ENCODE results near the gene SCAF11. TPM values are rescaled to one million over a fixed set of nuclear protein-coding genes. Genes with fewer than 3 reads are reported as not detected.

Gene SCAF11
- total and polyA plus RNA-seq, 9 donors, result 30.8 to 149 (median 94.1) TPM

GRCh38 chr12:45962553-45963325 lies 27.6 kb downstream of the SCAF11 start:
- H3K27ac ChIP-seq, result no peak overlapping the region
- DNase-seq, result no peak
- H3K4me1 ChIP-seq (ENCODE audit: insufficient read depth), result no peaks in the 10 kb centered on the region
- no peaks in the 10 kb centered on the region for H3K27me3 ChIP-seq
- TF ChIP-seq EP300 (IDR thresholded peaks at IDR 0.05) (no peak), POLR2A (IDR thresholded peaks at IDR 0.05) (no peak), CTCF (IDR thresholded peaks at IDR 0.05) (no peak)
- no peaks in the 10 kb centered on the region for H3K9me3 ChIP-seq
- H3K4me3 ChIP-seq, result no peak overlapping the region
- 93 to 96% (median 95%) methylated on average over 4 of the region's 4 CpGs for WGBS, 3 donors
- no peaks in the 10 kb centered on the region for H3K36me3 ChIP-seq
- intact Hi-C loops (cut with DNase I), result no loop called here

GRCh38 chr12:45959728-45960127 lies 30.6 kb downstream of the SCAF11 start:
- no peak overlapping the region for H3K27ac ChIP-seq
- intact Hi-C loops (cut with DNase I), result no loop called here

GRCh38 chr12:45959025-45959424 lies 31.3 kb downstream of the SCAF11 start:
- WGBS, 3 donors, result 91 to 94% (median 94%) methylated on average over 5 of the region's 5 CpGs
- TF ChIP-seq EP300 (IDR thresholded peaks at IDR 0.05) (no peak), CTCF (IDR thresholded peaks at IDR 0.05) (no peak), POLR2A (IDR thresholded peaks at IDR 0.05) (no peak)
- Histone ChIP-seq H3K9me3 (no peaks in the 10 kb centered on the region), H3K36me3 (no peaks in the 10 kb centered on the region), H3K4me3 (no peak overlapping the region), H3K27me3 (no peaks in the 10 kb centered on the region), H3K4me1 (ENCODE audit: insufficient read depth) (no peaks in the 10 kb centered on the region), H3K27ac (no peak overlapping the region)
- intact Hi-C loops (cut with DNase I), result no loop called here
- no peak for DNase-seq

More at GRCh38 chr12:45959728-45960127, 30.6 kb downstream of the SCAF11 start:
- Histone ChIP-seq H3K4me3 (no peak overlapping the region), H3K27me3 (no peaks in the 10 kb centered on the region), H3K36me3 (no peaks in the 10 kb centered on the region), H3K4me1 (ENCODE audit: insufficient read depth) (no peaks in the 10 kb centered on the region), H3K9me3 (no peaks in the 10 kb centered on the region)
- 73 to 80% (median 75%) methylated on average over 2 of the region's 2 CpGs for WGBS, 3 donors
- no peak for DNase-seq
- TF ChIP-seq POLR2A (IDR thresholded peaks at IDR 0.05) (no peak), CTCF (IDR thresholded peaks at IDR 0.05) (no peak), EP300 (IDR thresholded peaks at IDR 0.05) (no peak)

- Histone ChIP-seq H3K36me3 (no peaks in the 10 kb centered on the region), H3K4me3 (no peak overlapping the region), H3K9me3 (no peaks in the 10 kb centered on the region), H3K27me3 (no peaks in the 10 kb centered on the region), H3K27ac (no peak overlapping the region), H3K4me1 (ENCODE audit: insufficient read depth) (no peaks in the 10 kb centered on the region)
- DNase-seq, result no peak
- intact Hi-C loops (cut with DNase I), result no loop called here
- TF ChIP-seq CTCF (IDR thresholded peaks at IDR 0.05) (no peak), POLR2A (IDR thresholded peaks at IDR 0.05) (no peak), EP300 (IDR thresholded peaks at IDR 0.05) (no peak)
Observed at GRCh38 chr12:45948546-45948945, 41.8 kb downstream of the SCAF11 start.
